Thoracic aorta (tissue), 2 donors: ENCODE results near the gene SLC2A5. TPM values are rescaled to one million over a fixed set of nuclear protein-coding genes. Genes with fewer than 3 reads are reported as not detected.

Source experiments
- ATAC-seq: fragments of 150-250 bp; one replicate; pipeline ENCODE4 v1.8.0; 2017; ENCODE audit warnings: low read depth; ENCODE audit not compliant: insufficient number of reproducible peaks, low FRiP score
- DNase-seq: peaks from one replicate; pipeline ENCODE4 v3.0.0-alpha.2; 2020; ENCODE audit warnings: low spot score
- H3K27ac ChIP-seq, 2 donors: fragments of 200-600 bp; sonication (generic); 1 replicate in 1 of 2; 2 replicates in 1 of 2; pipeline ENCODE4 v1.5.1; 2016; ENCODE audit warnings: mild to moderate bottlenecking in 2 of 2, moderate library complexity in 2 of 2
- H3K27me3 ChIP-seq: fragments of 200-600 bp; sonication (generic); replicated peaks from 2 replicates; pipeline ENCODE4 v1.6.0; 2016; ENCODE audit warnings: mild to moderate bottlenecking; ENCODE audit not compliant: insufficient read depth
- H3K36me3 ChIP-seq: fragments of 200-600 bp; sonication (generic); one replicate; pipeline ENCODE4 v1.5.1; 2016
- H3K4me1 ChIP-seq, 2 donors: fragments of 200-600 bp; sonication (generic); 1 replicate in 1 of 2; 2 replicates in 1 of 2; pipeline versions ENCODE4 v1.5.1 to v1.6.0; 2016; ENCODE audit warnings: low read depth in 2 of 2, mild to moderate bottlenecking in 1 of 2; ENCODE audit not compliant: control insufficient read depth in 1 of 2
- H3K4me3 ChIP-seq: fragments of 200-600 bp; sonication (generic); 2 replicates; pipeline ENCODE4 v1.5.1; 2016; ENCODE audit warnings: mild to moderate bottlenecking
- H3K9me3 ChIP-seq: fragments of 200-600 bp; sonication (generic); 2 replicates; pipeline ENCODE4 v1.5.1; 2016
- CTCF ChIP-seq: fragments of 200-600 bp; sonication (generic); IDR thresholded peaks from one replicate; pipeline ENCODE4 v1.5.1; 2019; ENCODE audit warnings: antibody characterized with exemption
- total RNA-seq, 2 donors: library from RNA; depleted of rRNA; stranded (reverse); fragments of >200 nt; gene quantifications; one replicate each; pipeline versions ENCODE4 v1.1.0 to v1.2.3, GENCODE V29; 2016

SLC2A5 gene
- total RNA-seq, 2 donors from 2014 or later, result 3.9 to 14.7 TPM

- TF ChIP-seq CTCF, result peak; percentile 91
- H3K36me3 ChIP-seq, result no peaks in the 10 kb centered on the region
- no peak for DNase-seq
- H3K4me3 ChIP-seq, result no peak overlapping the region
- no peaks in the 10 kb centered on the region for H3K9me3 ChIP-seq
- peak overlapping the region in 1 of 2 donors; percentile 28 for H3K27ac ChIP-seq
- H3K4me1 ChIP-seq, result peaks cover 3 to 11% of the 10 kb centered on the region in 2 donors
- H3K27me3 ChIP-seq, result no peaks in the 10 kb centered on the region
- peak; percentile 8 for ATAC-seq
These were observed 81.4 kb downstream of the SLC2A5 start for GRCh38 chr1:8987881-8988617.

GRCh38 chr1:8986814-8987190 is 82.6 kb downstream of the SLC2A5 start:
- Histone ChIP-seq H3K36me3 (no peaks in the 10 kb centered on the region), H3K4me1 (peaks cover 3 to 11% of the 10 kb centered on the region in 2 donors), H3K9me3 (no peaks in the 10 kb centered on the region), H3K27ac (peak overlapping the region; percentile 58 to 64), H3K27me3 (no peaks in the 10 kb centered on the region), H3K4me3 (peak overlapping the region; percentile 2)
- TF ChIP-seq CTCF, result no peak
- ATAC-seq (no peak), DNase-seq (no peak)

GRCh38 chr1:8985915-8986813 is 83.3 kb downstream of the SLC2A5 start:
- peak overlapping the region; percentile 58 to 64 for H3K27ac ChIP-seq
- H3K4me3 ChIP-seq, result peak overlapping the region; percentile 2
- H3K36me3 ChIP-seq, result no peaks in the 10 kb centered on the region
- no peaks in the 10 kb centered on the region for H3K9me3 ChIP-seq
- ATAC-seq (peak; percentile 89), DNase-seq (peak; percentile 57)
- TF ChIP-seq CTCF, result no peak
- no peaks in the 10 kb centered on the region for H3K27me3 ChIP-seq
- H3K4me1 ChIP-seq, result peaks cover 3 to 11% of the 10 kb centered on the region in 2 donors

Other genes starting within 250 kb of the SLC2A5 start
- 100 to 1,000 TPM; 570 to 767 TPM for gene ENO1, start 190.9 kb downstream of the SLC2A5 start, total RNA-seq
- not detected for gene CA6, start 123.8 kb downstream of the SLC2A5 start, total RNA-seq
- gene SLC2A7, start 43.2 kb downstream of the SLC2A5 start, total RNA-seq, result not detected
- 1 to 10 TPM; 5.4 to 7.0 TPM for gene GPR157, start 59.5 kb upstream of the SLC2A5 start, total RNA-seq
- gene H6PD, start 165.1 kb upstream of the SLC2A5 start, total RNA-seq, result 10 to 100 TPM; 57.8 to 80.6 TPM
- 100 to 1,000 TPM; 107 to 171 TPM for gene SPSB1, start 223.3 kb upstream of the SLC2A5 start, total RNA-seq